PC-3 (cell line): ENCODE results near the gene PSMC3IP.

ENCODE experiments used
- CTCF ChIP-seq: fragments of 300-600 bp; sonication (generic); conservative IDR thresholded peaks from 2 replicates; pipeline ENCODE4 v1.5.1; 2017; ENCODE audit warnings: antibody characterized with exemption, low read depth, mild to moderate bottlenecking, low read length
- EZH2 ChIP-seq: fragments of 300-600 bp; sonication (generic); IDR thresholded peaks from one replicate; pipeline ENCODE4 v1.6.1; 2017; ENCODE audit warnings: antibody characterized with exemption, mild to moderate bottlenecking, low read length; ENCODE audit not compliant: unreplicated experiment
- EZH2phosphoT487 ChIP-seq: fragments of 300-600 bp; sonication (generic); IDR thresholded peaks from 2 replicates; pipeline ENCODE4 v1.6.1; 2018; ENCODE audit warnings: mild to moderate bottlenecking, antibody characterized with exemption, low read length, borderline replicate concordance

DNA sequence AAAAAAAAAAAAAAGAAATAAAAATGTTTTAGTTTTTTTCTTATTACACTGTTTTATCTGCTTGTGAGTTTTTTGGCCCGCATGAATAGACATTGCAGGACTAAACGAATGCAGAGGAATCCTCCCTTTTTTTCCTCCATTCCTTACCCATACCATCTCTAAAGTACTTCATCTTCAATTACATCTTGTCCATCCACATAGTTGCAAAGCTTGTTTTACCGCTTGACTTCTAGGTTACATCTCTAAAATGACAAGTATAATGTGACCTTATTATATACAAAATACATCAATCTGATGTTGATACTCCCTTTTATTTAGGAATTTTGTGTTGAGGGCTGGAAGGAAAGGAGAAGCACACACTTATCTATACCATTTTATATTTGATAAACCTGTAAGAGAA lies 18.9 kb upstream of the PSMC3IP start:
- TF ChIP-seq EZH2 = no peak
- TF ChIP-seq CTCF = no peak
- no peak for TF ChIP-seq EZH2phosphoT487
